Astrocyte (in vitro differentiated cells and primary cell): ENCODE measurements around the gene GALM. TPM values are rescaled to one million over a fixed set of nuclear protein-coding genes. Genes with fewer than 3 reads are reported as not detected.
A peak's percentile ranks its signal among the peaks of the same experiment; 100 is the strongest.

ENCODE experiments used
- DNase-seq: peaks from one replicate; pipeline ENCODE4 v3.0.0-alpha.2; 2010; ENCODE audit warnings: low read depth
- FAIRE-seq: peaks from 2 replicates; lab custom pipeline; 2011; peaks lifted over from hg19 to GRCh38; lab: Jason Lieb, UNC
- H2AFZ ChIP-seq: 2 replicates; pipeline ENCODE4 v1.6.0; 2012; ENCODE audit warnings: low read depth, low read length, inconsistent platforms
- H3K27ac ChIP-seq: 2 replicates; pipeline ENCODE4 v1.5.1; 2011; ENCODE audit warnings: low read depth, low read length, inconsistent platforms
- H3K27me3 ChIP-seq: 2 replicates; pipeline ENCODE4 v1.6.0; 2011; ENCODE audit warnings: low read length, inconsistent platforms; ENCODE audit not compliant: insufficient read depth
- H3K36me3 ChIP-seq: 2 replicates; pipeline ENCODE4 v1.5.1; 2011; ENCODE audit warnings: low read length, inconsistent platforms; ENCODE audit not compliant: insufficient read depth
- H3K4me1 ChIP-seq: 2 replicates; pipeline ENCODE4 v1.5.1; 2011; ENCODE audit warnings: low read length, inconsistent platforms; ENCODE audit not compliant: insufficient read depth
- H3K4me2 ChIP-seq: 2 replicates; pipeline ENCODE4 v1.6.0; 2012; ENCODE audit warnings: low read length, inconsistent platforms
- H3K4me3 ChIP-seq: 2 replicates; pipeline ENCODE4 v1.5.1; 2011; ENCODE audit warnings: low read depth, mild to moderate bottlenecking, low read length, inconsistent platforms; ENCODE audit not compliant: insufficient read depth
- H3K79me2 ChIP-seq: 2 replicates; pipeline ENCODE4 v1.6.0; 2012; ENCODE audit warnings: mild to moderate bottlenecking, low read length, inconsistent platforms; ENCODE audit not compliant: insufficient read depth
- H3K9ac ChIP-seq: 2 replicates; pipeline ENCODE4 v1.6.0; 2012; ENCODE audit warnings: mild to moderate bottlenecking, low read length, inconsistent platforms
- H3K9me3 ChIP-seq: 2 replicates; pipeline ENCODE4 v1.5.1; 2012; ENCODE audit warnings: low read depth, mild to moderate bottlenecking, low read length, inconsistent platforms; ENCODE audit not compliant: insufficient read depth
- H4K20me1 ChIP-seq: 2 replicates; pipeline ENCODE4 v1.6.0; 2012; ENCODE audit warnings: low read length, inconsistent platforms; ENCODE audit not compliant: insufficient read depth
- H3K27ac Mint-ChIP-seq: one replicate; pipeline ENCODE4 v1.8.0; 2021; ENCODE audit warnings: mild to moderate bottlenecking, mixed read lengths; ENCODE audit not compliant: unreplicated experiment
- H3K27me3 Mint-ChIP-seq: one replicate; pipeline ENCODE4 v1.8.0; 2021; ENCODE audit warnings: low read depth, mixed read lengths; ENCODE audit not compliant: unreplicated experiment
- H3K36me3 Mint-ChIP-seq: one replicate; pipeline ENCODE4 v1.8.0; 2021; ENCODE audit warnings: low read depth, mixed read lengths; ENCODE audit not compliant: unreplicated experiment
- H3K4me1 Mint-ChIP-seq: one replicate; pipeline ENCODE4 v1.8.0; 2021; ENCODE audit warnings: low read depth, mixed read lengths; ENCODE audit not compliant: unreplicated experiment
- H3K4me3 Mint-ChIP-seq: one replicate; pipeline ENCODE4 v1.8.0; 2021; ENCODE audit warnings: mild to moderate bottlenecking, moderate library complexity, mixed read lengths; ENCODE audit not compliant: unreplicated experiment
- H3K9me3 Mint-ChIP-seq: one replicate; pipeline ENCODE4 v1.8.0; 2021; ENCODE audit warnings: mild to moderate bottlenecking, mixed read lengths; ENCODE audit not compliant: unreplicated experiment
- CTCF ChIP-seq: IDR thresholded peaks from 2 replicates; pipeline ENCODE4 v1.5.1; 2011; ENCODE audit warnings: low read depth, mild to moderate bottlenecking, inconsistent platforms, low read length, moderate library complexity; ENCODE audit not compliant: insufficient read depth
- EZH2 ChIP-seq: IDR thresholded peaks from 2 replicates; pipeline ENCODE4 v1.6.1; 2012; ENCODE audit warnings: mild to moderate bottlenecking, low read length, inconsistent platforms; ENCODE audit not compliant: insufficient read depth
- total RNA-seq: library from RNA; stranded (reverse); gene quantifications from 2 replicates; pipeline ENCODE4 v1.2.1, GENCODE V29; 2021

GALM gene
- total RNA-seq, 1 donor from 2014 or later = 9.8 TPM

GRCh38 chr2:38737925-38738324 is 72.0 kb downstream of the GALM start:
- Mint-ChIP-seq H3K9me3 (no peaks in the 10 kb centered on the region), H3K36me3 (peaks cover 25% of the 10 kb centered on the region), H3K4me1 (no peaks in the 10 kb centered on the region), H3K27ac (peak overlapping the region; percentile 6), H3K4me3 (no peak overlapping the region), H3K27me3 (no peaks in the 10 kb centered on the region)
- Histone ChIP-seq H3K36me3 (peaks cover 5% of the 10 kb centered on the region), H3K27ac (no peak overlapping the region), H3K4me3 (no peak overlapping the region), H3K9ac (no peak overlapping the region), H4K20me1 (peaks cover 37% of the 10 kb centered on the region), H2AFZ (no peak overlapping the region), H3K79me2 (peaks cover 20% of the 10 kb centered on the region), H3K9me3 (no peaks in the 10 kb centered on the region), H3K4me1 (no peaks in the 10 kb centered on the region), H3K4me2 (no peak overlapping the region), H3K27me3 (no peaks in the 10 kb centered on the region)
- DNase-seq = no peak
- FAIRE-seq = no peak
- TF ChIP-seq CTCF = no peak
- TF ChIP-seq EZH2 = no peak

GRCh38 chr2:38739524-38739923 is 73.6 kb downstream of the GALM start:
- peaks cover 8% of the 10 kb centered on the region for H3K4me1 Mint-ChIP-seq
- H3K27me3 ChIP-seq = no peaks in the 10 kb centered on the region
- peaks cover 53% of the 10 kb centered on the region for H4K20me1 ChIP-seq
- H3K4me1 ChIP-seq = no peaks in the 10 kb centered on the region
- TF ChIP-seq EZH2 (no peak), CTCF (no peak)
- H3K27me3 Mint-ChIP-seq = no peaks in the 10 kb centered on the region
- H3K36me3 ChIP-seq = peaks cover 15% of the 10 kb centered on the region
- DNase-seq (no peak), FAIRE-seq (no peak)
- H3K79me2 ChIP-seq = peaks cover 35% of the 10 kb centered on the region
- H3K27ac Mint-ChIP-seq = no peak overlapping the region
- no peak overlapping the region for H3K9ac ChIP-seq
- H3K27ac ChIP-seq = no peak overlapping the region
- no peak overlapping the region for H3K4me2 ChIP-seq
- H3K9me3 ChIP-seq = no peaks in the 10 kb centered on the region
- H3K4me3 Mint-ChIP-seq = no peak overlapping the region
- H2AFZ ChIP-seq = no peak overlapping the region
- no peak overlapping the region for H3K4me3 ChIP-seq
- no peaks in the 10 kb centered on the region for H3K9me3 Mint-ChIP-seq
- H3K36me3 Mint-ChIP-seq = peaks cover 18% of the 10 kb centered on the region

GRCh38 chr2:38740851-38741731 is 75.2 kb downstream of the GALM start:
- Histone ChIP-seq H3K27me3 (no peaks in the 10 kb centered on the region), H3K4me3 (no peak overlapping the region), H2AFZ (no peak overlapping the region), H3K9ac (no peak overlapping the region), H3K4me2 (no peak overlapping the region), H3K27ac (no peak overlapping the region), H4K20me1 (peaks cover 68% of the 10 kb centered on the region), H3K36me3 (peaks cover 30% of the 10 kb centered on the region), H3K4me1 (no peaks in the 10 kb centered on the region), H3K9me3 (no peaks in the 10 kb centered on the region), H3K79me2 (peaks cover 51% of the 10 kb centered on the region)
- peaks cover 16% of the 10 kb centered on the region for H3K36me3 Mint-ChIP-seq
- peaks cover 10% of the 10 kb centered on the region for H3K4me1 Mint-ChIP-seq
- no peaks in the 10 kb centered on the region for H3K27me3 Mint-ChIP-seq
- H3K27ac Mint-ChIP-seq = no peak overlapping the region
- H3K9me3 Mint-ChIP-seq = no peaks in the 10 kb centered on the region
- TF ChIP-seq EZH2 = no peak
- peak; percentile 36 for TF ChIP-seq CTCF
- no peak for FAIRE-seq
- H3K4me3 Mint-ChIP-seq = no peak overlapping the region
- DNase-seq = no peak
